ENCODE results near the gene ST3GAL3. TPM values are rescaled to one million over a fixed set of nuclear protein-coding genes. Genes with fewer than 3 reads are reported as not detected.
A peak's percentile ranks its signal among the peaks of the same experiment; 100 is the strongest.

ST3GAL3 gene
- total and polyA plus RNA-seq, 7 donors, result 22.2 to 53.2 (median 44.5) TPM

- H3K4me3 ChIP-seq, result no peak overlapping the region
- H3K9me3 ChIP-seq, result no peaks in the 10 kb centered on the region
- H3K36me3 ChIP-seq (ENCODE audit: insufficient read depth in 1 of 2, low read depth in 1 of 2), result peaks cover 23 to 98% of the 10 kb centered on the region in 2 donors
- H3K27me3 ChIP-seq (ENCODE audit: insufficient read depth in 3 of 3, low read length in 2 of 3), result no peaks in the 10 kb centered on the region
- peaks cover 7% of the 10 kb centered on the region for H3K4me1 ChIP-seq
- no peak for TF ChIP-seq CTCF (IDR thresholded peaks at IDR 0.05)
- WGBS, 3 donors, result 70 to 90% (median 86%) methylated on average over 10 of the region's 10 CpGs
- intact Hi-C loops (cut with DNase I), result loop anchor here in 1 of 2 donors (5.0 kb wide), 1 partner anchor 36 kb away; the partner anchor contains the start of gene ST3GAL3
- ATAC-seq (peak in 3 of 4 donors; percentile 44 to 65 (median 51)), DNase-seq (no peak)
- no peak overlapping the region for H3K27ac ChIP-seq
Observed at GRCh38 chr1:43671626-43672330, 35.6 kb upstream of the ST3GAL3 start.

- DNase-seq (no peak), ATAC-seq (no peak)
- Histone ChIP-seq H3K4me1 (peaks cover 7% of the 10 kb centered on the region), H3K9me3 (no peaks in the 10 kb centered on the region), H3K4me3 (no peak overlapping the region), H3K27me3 (ENCODE audit: insufficient read depth in 3 of 3, low read length in 2 of 3) (no peaks in the 10 kb centered on the region), H3K27ac (no peak overlapping the region), H3K36me3 (ENCODE audit: insufficient read depth in 1 of 2, low read depth in 1 of 2) (peaks cover 23 to 94% of the 10 kb centered on the region in 2 donors)
- no peak for TF ChIP-seq CTCF (IDR thresholded peaks at IDR 0.05)
- WGBS, 3 donors, result 93 to 95% (median 93%) methylated on average over 7 of the region's 7 CpGs
- intact Hi-C loops (cut with DNase I), result loop anchor here in 1 of 2 donors (5.0 kb wide), 1 partner anchor 34 kb away; the partner anchor contains the start of gene ST3GAL3
Observed at GRCh38 chr1:43673261-43673660, 34.1 kb upstream of the ST3GAL3 start.

- H3K9me3 ChIP-seq, result no peaks in the 10 kb centered on the region
- 66 to 85% (median 67%) methylated on average over 2 of the region's 2 CpGs for WGBS, 3 donors
- no peaks in the 10 kb centered on the region for H3K27me3 ChIP-seq (ENCODE audit: insufficient read depth in 3 of 3, low read length in 2 of 3)
- ATAC-seq (no peak), DNase-seq (no peak)
- no peak for TF ChIP-seq CTCF (IDR thresholded peaks at IDR 0.05)
- no peak overlapping the region for H3K4me3 ChIP-seq
- H3K27ac ChIP-seq, result no peak overlapping the region
- intact Hi-C loops (cut with DNase I), result no loop called here
- peaks cover 15 to 93% of the 10 kb centered on the region in 2 donors for H3K36me3 ChIP-seq (ENCODE audit: insufficient read depth in 1 of 2, low read depth in 1 of 2)
- no peaks in the 10 kb centered on the region for H3K4me1 ChIP-seq
Observed at GRCh38 chr1:43678940-43679339, 28.4 kb upstream of the ST3GAL3 start.

DNA sequence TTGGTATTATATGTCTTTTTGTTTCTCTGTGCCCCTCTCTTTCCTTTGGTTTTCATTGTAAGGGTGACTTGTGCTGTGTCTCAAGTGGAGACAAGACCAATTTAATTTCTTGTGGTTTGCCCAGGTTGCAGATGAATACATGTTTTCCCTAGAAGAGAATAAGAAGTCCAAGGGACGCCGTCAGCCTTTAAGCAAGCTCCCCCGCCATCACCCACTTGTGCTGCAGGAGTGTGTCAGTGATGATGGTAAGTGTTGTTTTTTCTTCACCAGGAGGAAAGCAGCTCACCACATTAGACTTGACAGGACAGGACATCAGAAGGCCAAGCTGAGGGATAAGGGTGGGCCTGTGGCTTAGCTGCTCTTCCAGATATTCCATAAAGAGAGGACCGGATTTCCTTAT is 23.8 kb upstream of the ST3GAL3 start:
- 93 to 96% (median 96%) methylated on average over 4 of the region's 4 CpGs for WGBS, 3 donors

More for the DNA sequence above, 23.8 kb upstream of the ST3GAL3 start:
- ATAC-seq (no peak), DNase-seq (no peak)
- no peak overlapping the region for H3K4me3 ChIP-seq
- TF ChIP-seq CTCF (IDR thresholded peaks at IDR 0.05), result no peak
- peaks cover 8% of the 10 kb centered on the region for H3K4me1 ChIP-seq
- peaks cover 12 to 99% of the 10 kb centered on the region in 2 donors for H3K36me3 ChIP-seq (ENCODE audit: insufficient read depth in 1 of 2, low read depth in 1 of 2)
- H3K9me3 ChIP-seq, result no peaks in the 10 kb centered on the region
- intact Hi-C loops (cut with DNase I), result no loop called here
- H3K27me3 ChIP-seq (ENCODE audit: insufficient read depth in 3 of 3, low read length in 2 of 3), result no peaks in the 10 kb centered on the region
- H3K27ac ChIP-seq, result no peak overlapping the region

Data from psoas muscle (tissue), 8 donors.